HEK293 (cell line): ENCODE data around the gene TIGD3.

Experiments used
- CTCF ChIA-PET: fragments of 350-600 bp; formaldehyde crosslinking; extraction: SDS; loops from one replicate; lab custom pipeline; 2021; ENCODE audit warnings: antibody characterized with exemption; lab: Yijun Ruan, JAX
- POLR2A ChIA-PET: fragments of 300-600 bp; formaldehyde crosslinking; extraction: SDS; loops from one replicate; lab custom pipeline; 2020; ENCODE audit warnings: antibody characterized with exemption, inconsistent platforms; lab: Yijun Ruan, JAX
- H3K27ac ChIP-seq: fragments of 200-500 bp; sonication (Bioruptor generic); 2 replicates; pipeline ENCODE4 v1.5.1; 2014; ENCODE audit warnings: low read depth, low read length, control low read depth, inconsistent platforms; ENCODE audit errors: extremely low read depth
- H3K36me3 ChIP-seq, 2 experiments: fragments of 200-500 bp in 1 of 2; sonication (Bioruptor generic) in 1 of 2; 1 replicate in 1 of 2; 2 replicates in 1 of 2; pipeline ENCODE4 v1.5.1; 2014 to 2017; ENCODE audit warnings: inconsistent platforms in 2 of 2, low read length in 2 of 2; ENCODE audit not compliant: control insufficient read depth in 2 of 2, insufficient read depth in 1 of 2
- H3K4me1 ChIP-seq: fragments of 200-500 bp; sonication (Bioruptor generic); 2 replicates; pipeline ENCODE4 v1.5.1; 2014; ENCODE audit warnings: mild to moderate bottlenecking, low read length, inconsistent platforms; ENCODE audit not compliant: control insufficient read depth, insufficient read depth
- H3K4me3 ChIP-seq: 2 replicates; pipeline ENCODE4 v1.5.1; 2011; ENCODE audit warnings: low read depth, mild to moderate bottlenecking, control low read depth, low read length, moderate library complexity
- H3K9me3 ChIP-seq: fragments of 200-500 bp; sonication (Bioruptor generic); 2 replicates; pipeline ENCODE4 v1.5.1; 2014; ENCODE audit warnings: low read depth, low read length, inconsistent platforms; ENCODE audit not compliant: control insufficient read depth, insufficient read depth
- EGR2 ChIP-seq: fragments of 450-650 bp; formaldehyde crosslinking; IDR thresholded peaks from 2 replicates; pipeline ENCODE4 v1.5.1; 2016; ENCODE audit warnings: low read depth, missing biosample characterization, missing genetic modification characterization
- ZBTB8A ChIP-seq: fragments of 450-650 bp; formaldehyde crosslinking; IDR thresholded peaks from 2 replicates; pipeline ENCODE4 v1.5.1; 2016; ENCODE audit warnings: missing biosample characterization, missing genetic modification characterization
- ZEB2 ChIP-seq: fragments of 450-650 bp; formaldehyde crosslinking; IDR thresholded peaks from 2 replicates; pipeline ENCODE4 v1.5.1; 2016; ENCODE audit warnings: missing biosample characterization, missing genetic modification characterization
- ZFHX2 ChIP-seq: fragments of 450-650 bp; formaldehyde crosslinking; conservative IDR thresholded peaks from 2 replicates; pipeline ENCODE4 v1.5.1; 2016; ENCODE audit warnings: missing biosample characterization, missing genetic modification characterization
- ZNF354C ChIP-seq: fragments of 450-650 bp; formaldehyde crosslinking; IDR thresholded peaks from 2 replicates; pipeline ENCODE4 v1.5.1; 2016; ENCODE audit warnings: missing biosample characterization, missing genetic modification characterization, low read depth, borderline replicate concordance
- ZNF404 ChIP-seq: fragments of 450-650 bp; formaldehyde crosslinking; IDR thresholded peaks from 2 replicates; pipeline ENCODE4 v1.5.1; 2017; ENCODE audit warnings: missing biosample characterization, missing genetic modification characterization
- ZNF416 ChIP-seq: fragments of 450-650 bp; formaldehyde crosslinking; IDR thresholded peaks from 2 replicates; pipeline ENCODE4 v1.5.1; 2016; ENCODE audit warnings: missing biosample characterization, missing genetic modification characterization
- ZNF654 ChIP-seq: fragments of 450-650 bp; formaldehyde crosslinking; IDR thresholded peaks from 2 replicates; pipeline ENCODE4 v1.5.1; 2016; ENCODE audit warnings: low read depth, missing biosample characterization, missing genetic modification characterization
- ZNF658 ChIP-seq: fragments of 450-650 bp; formaldehyde crosslinking; IDR thresholded peaks from 2 replicates; pipeline ENCODE4; 2016; ENCODE audit warnings: missing biosample characterization, missing genetic modification characterization
- ZNF664 ChIP-seq: fragments of 450-650 bp; formaldehyde crosslinking; IDR thresholded peaks from 2 replicates; pipeline ENCODE4 v1.5.1; 2016; ENCODE audit warnings: missing biosample characterization, missing genetic modification characterization
- ZSCAN16 ChIP-seq: fragments of 450-650 bp; formaldehyde crosslinking; IDR thresholded peaks from 2 replicates; pipeline ENCODE4 v1.5.1; 2016; ENCODE audit warnings: missing biosample characterization, missing genetic modification characterization
- TF ChIP-seq, protein P1 (sequence below): fragments of 450-650 bp; formaldehyde crosslinking; IDR thresholded peaks from 2 replicates; pipeline ENCODE4 v1.5.1; 2016; ENCODE audit warnings: missing biosample characterization, missing genetic modification characterization
- TF ChIP-seq, protein P2 (sequence below): fragments of 450-650 bp; formaldehyde crosslinking; IDR thresholded peaks from 2 replicates; pipeline ENCODE4 v1.5.1; 2016; ENCODE audit warnings: missing biosample characterization, missing genetic modification characterization
- TF ChIP-seq, protein P3 (sequence below): fragments of 450-650 bp; IDR thresholded peaks from 2 replicates; pipeline ENCODE4 v1.5.1; 2018; ENCODE audit warnings: missing biosample characterization, mild to moderate bottlenecking, missing genetic modification characterization
- TF ChIP-seq, protein P4 (sequence below): fragments of 450-650 bp; formaldehyde crosslinking; optimal IDR thresholded peaks from 2 replicates; pipeline ENCODE3; 2016; ENCODE audit warnings: missing biosample characterization, mild to moderate bottlenecking, missing genetic modification characterization
- TF ChIP-seq, protein P5 (sequence below): fragments of 450-650 bp; formaldehyde crosslinking; IDR thresholded peaks from 2 replicates; pipeline ENCODE4 v1.5.1; 2016; ENCODE audit warnings: missing biosample characterization, missing genetic modification characterization

Gene TIGD3

DNA sequence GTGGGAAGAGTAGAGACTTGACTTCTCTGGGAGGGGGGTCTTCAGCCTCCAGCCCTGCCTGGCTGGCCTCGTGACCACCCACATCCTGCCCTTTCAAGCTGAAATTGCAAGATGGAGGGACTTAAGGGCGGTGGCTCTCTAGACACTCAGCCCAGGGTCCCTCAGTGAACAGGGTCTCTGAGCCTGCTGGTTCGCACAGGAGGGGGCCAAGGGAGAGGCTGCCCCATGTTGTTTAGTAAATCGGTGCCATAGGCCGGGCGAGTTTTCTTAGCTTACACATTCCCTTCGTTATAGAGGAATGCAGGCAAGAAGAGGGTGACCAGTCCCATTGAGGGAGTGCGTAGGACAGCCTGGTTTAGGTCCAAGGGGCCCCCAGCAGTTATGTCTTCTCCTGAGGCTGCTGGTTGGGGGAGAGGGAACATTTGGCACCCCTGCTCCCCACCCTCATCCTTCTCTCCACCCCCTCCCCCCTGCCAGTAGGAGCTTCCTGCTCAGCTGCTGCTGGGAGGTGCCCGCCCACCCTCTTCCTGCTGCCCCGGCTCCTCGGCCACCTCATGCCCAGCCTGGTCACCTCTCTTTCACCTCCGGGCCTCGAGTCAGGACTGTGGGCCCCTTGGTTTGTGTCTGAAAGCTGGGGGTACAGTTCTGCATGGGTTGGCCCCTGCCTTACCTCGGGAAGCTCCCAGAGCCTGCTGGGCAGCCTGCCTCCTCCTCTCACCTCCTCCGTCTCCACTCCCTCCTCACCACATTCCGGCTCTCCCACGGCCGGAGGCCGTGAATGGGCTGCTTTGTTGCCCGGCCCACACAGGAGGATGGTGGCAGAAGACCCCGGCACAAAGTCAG is 35.8 kb downstream of the TIGD3 start:
- Histone ChIP-seq H3K4me3 (no peak overlapping the region), H3K9me3 (no peaks in the 10 kb centered on the region), H3K36me3 (peaks cover 0 to 52% of the 10 kb centered on the region in 2 experiments; a peak in 1 of 3 replicates), H3K4me1 (no peaks in the 10 kb centered on the region; the same call in 1 of the 2 replicates), H3K27ac (no peak overlapping the region)
- POLR2A ChIA-PET = interaction anchor here (1.3 to 1.7 kb wide), 3 partner anchors 29 to 112 kb away, joined by 3 to 5 read pairs (median 4); no protein-coding TSS in a partner anchor
- CTCF ChIA-PET = interaction anchor here (0.6 to 1.1 kb wide), 4 partner anchors 16 to 114 kb away, joined by 3 to 4 read pairs (median 4); no protein-coding TSS in a partner anchor
- TF ChIP-seq EGR2 = peak; percentile 91
- peak; percentile 93 for TF ChIP-seq ZFHX2 (tag by site-specific recombination)
- no peak for TF ChIP-seq ZNF654 (tag by site-specific recombination)

DNA sequence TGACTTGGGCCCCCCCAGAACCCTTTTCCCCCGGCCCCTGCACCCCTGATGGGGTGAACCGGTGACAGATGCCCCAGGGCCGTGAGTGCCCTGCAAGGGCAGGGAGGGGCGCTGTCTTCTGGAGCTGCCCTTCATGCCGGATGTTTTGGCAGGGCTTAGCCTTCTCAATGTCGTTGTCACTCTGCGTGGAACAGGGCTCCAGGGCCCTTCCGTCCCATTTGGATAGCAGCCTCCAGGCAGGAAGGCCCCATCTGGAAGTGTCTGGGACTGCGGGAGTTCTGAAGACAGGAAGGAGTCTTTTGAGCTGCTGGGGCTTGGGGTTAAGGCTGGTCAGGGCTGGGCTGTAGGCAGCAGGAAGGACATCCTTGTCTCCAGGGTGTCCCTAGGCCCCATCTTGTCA is 36.4 kb downstream of the TIGD3 start:
- ChIA-PET POLR2A (interaction anchor here (1.1 to 1.7 kb wide), 3 partner anchors 28 to 111 kb away, joined by 3 to 5 read pairs (median 4); no protein-coding TSS in a partner anchor), CTCF (interaction anchor here (0.6 to 1.4 kb wide), 4 partner anchors 20 to 113 kb away, joined by 3 to 4 read pairs (median 3); no protein-coding TSS in a partner anchor)
- no peaks in the 10 kb centered on the region for H3K9me3 ChIP-seq
- no peaks in the 10 kb centered on the region; the same call in 1 of the 2 replicates for H3K4me1 ChIP-seq
- H3K27ac ChIP-seq = no peak overlapping the region
- no peak overlapping the region for H3K4me3 ChIP-seq
- TF ChIP-seq, protein P1, sequence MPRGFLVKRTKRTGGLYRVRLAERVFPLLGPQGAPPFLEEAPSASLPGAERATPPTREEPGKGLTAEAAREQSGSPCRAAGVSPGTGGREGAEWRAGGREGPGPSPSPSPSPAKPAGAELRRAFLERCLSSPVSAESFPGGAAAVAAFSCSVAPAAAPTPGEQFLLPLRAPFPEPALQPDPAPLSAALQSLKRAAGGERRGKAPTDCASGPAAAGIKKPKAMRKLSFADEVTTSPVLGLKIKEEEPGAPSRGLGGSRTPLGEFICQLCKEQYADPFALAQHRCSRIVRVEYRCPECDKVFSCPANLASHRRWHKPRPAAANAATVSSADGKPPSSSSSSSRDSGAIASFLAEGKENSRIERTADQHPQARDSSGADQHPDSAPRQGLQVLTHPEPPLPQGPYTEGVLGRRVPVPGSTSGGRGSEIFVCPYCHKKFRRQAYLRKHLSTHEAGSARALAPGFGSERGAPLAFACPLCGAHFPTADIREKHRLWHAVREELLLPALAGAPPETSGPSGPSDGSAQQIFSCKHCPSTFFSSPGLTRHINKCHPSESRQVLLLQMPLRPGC = no peak
- TF ChIP-seq, protein P2, sequence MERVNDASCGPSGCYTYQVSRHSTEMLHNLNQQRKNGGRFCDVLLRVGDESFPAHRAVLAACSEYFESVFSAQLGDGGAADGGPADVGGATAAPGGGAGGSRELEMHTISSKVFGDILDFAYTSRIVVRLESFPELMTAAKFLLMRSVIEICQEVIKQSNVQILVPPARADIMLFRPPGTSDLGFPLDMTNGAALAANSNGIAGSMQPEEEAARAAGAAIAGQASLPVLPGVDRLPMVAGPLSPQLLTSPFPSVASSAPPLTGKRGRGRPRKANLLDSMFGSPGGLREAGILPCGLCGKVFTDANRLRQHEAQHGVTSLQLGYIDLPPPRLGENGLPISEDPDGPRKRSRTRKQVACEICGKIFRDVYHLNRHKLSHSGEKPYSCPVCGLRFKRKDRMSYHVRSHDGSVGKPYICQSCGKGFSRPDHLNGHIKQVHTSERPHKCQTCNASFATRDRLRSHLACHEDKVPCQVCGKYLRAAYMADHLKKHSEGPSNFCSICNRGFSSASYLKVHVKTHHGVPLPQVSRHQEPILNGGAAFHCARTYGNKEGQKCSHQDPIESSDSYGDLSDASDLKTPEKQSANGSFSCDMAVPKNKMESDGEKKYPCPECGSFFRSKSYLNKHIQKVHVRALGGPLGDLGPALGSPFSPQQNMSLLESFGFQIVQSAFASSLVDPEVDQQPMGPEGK = no peak
- TF ChIP-seq, protein P3, sequence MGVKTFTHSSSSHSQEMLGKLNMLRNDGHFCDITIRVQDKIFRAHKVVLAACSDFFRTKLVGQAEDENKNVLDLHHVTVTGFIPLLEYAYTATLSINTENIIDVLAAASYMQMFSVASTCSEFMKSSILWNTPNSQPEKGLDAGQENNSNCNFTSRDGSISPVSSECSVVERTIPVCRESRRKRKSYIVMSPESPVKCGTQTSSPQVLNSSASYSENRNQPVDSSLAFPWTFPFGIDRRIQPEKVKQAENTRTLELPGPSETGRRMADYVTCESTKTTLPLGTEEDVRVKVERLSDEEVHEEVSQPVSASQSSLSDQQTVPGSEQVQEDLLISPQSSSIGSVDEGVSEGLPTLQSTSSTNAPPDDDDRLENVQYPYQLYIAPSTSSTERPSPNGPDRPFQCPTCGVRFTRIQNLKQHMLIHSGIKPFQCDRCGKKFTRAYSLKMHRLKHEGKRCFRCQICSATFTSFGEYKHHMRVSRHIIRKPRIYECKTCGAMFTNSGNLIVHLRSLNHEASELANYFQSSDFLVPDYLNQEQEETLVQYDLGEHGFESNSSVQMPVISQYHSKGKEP = no peak
- TF ChIP-seq ZNF404 (tag by site-specific recombination) (no peak), ZSCAN16 (tag by site-specific recombination) (no peak), ZNF664 (tag by site-specific recombination) (no peak), ZBTB8A (tag by site-specific recombination) (no peak), ZNF654 (tag by site-specific recombination) (no peak), ZEB2 (tag by site-specific recombination) (no peak), ZNF354C (tag by site-specific recombination) (no peak), ZNF658 (tag by site-specific recombination) (no peak), ZNF416 (tag by site-specific recombination) (no peak)
- TF ChIP-seq, protein P4, sequence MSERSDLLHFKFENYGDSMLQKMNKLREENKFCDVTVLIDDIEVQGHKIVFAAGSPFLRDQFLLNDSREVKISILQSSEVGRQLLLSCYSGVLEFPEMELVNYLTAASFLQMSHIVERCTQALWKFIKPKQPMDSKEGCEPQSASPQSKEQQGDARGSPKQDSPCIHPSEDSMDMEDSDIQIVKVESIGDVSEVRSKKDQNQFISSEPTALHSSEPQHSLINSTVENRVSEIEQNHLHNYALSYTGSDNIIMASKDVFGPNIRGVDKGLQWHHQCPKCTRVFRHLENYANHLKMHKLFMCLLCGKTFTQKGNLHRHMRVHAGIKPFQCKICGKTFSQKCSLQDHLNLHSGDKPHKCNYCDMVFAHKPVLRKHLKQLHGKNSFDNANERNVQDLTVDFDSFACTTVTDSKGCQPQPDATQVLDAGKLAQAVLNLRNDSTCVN = no peak
- TF ChIP-seq, protein P5, sequence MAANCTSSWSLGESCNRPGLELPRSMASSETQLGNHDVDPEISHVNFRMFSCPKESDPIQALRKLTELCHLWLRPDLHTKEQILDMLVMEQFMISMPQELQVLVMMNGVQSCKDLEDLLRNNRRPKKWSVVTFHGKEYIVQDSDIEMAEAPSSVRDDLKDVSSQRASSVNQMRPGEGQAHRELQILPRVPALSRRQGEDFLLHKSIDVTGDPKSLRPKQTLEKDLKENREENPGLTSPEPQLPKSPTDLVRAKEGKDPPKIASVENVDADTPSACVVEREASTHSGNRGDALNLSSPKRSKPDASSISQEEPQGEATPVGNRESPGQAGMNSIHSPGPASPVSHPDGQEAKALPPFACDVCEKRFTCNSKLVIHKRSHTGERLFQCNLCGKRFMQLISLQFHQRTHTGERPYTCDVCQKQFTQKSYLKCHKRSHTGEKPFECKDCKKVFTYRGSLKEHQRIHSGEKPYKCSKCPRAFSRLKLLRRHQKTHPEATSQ (tag by site-specific recombination) = no peak
- H3K36me3 ChIP-seq = peaks cover 0 to 58% of the 10 kb centered on the region in 2 experiments; a peak in 1 of 3 replicates
